ENCODE results near the gene ANKHD1. TPM values are rescaled to one million over a fixed set of nuclear protein-coding genes. Genes with fewer than 3 reads are reported as not detected.
A peak's percentile ranks its signal among the peaks of the same experiment; 100 is the strongest.

The ANKHD1 gene
- total and polyA plus RNA-seq, 9 of the 15 experiments (the other 6 are each of a cell fraction or from before 2014, with no cell fraction given): 38.9 to 138 (median 78.7) TPM

GRCh38 chr5:140400730-140401361, 787 bp upstream of the ANKHD1 start (continued):
- TF ChIP-seq, protein P1, sequence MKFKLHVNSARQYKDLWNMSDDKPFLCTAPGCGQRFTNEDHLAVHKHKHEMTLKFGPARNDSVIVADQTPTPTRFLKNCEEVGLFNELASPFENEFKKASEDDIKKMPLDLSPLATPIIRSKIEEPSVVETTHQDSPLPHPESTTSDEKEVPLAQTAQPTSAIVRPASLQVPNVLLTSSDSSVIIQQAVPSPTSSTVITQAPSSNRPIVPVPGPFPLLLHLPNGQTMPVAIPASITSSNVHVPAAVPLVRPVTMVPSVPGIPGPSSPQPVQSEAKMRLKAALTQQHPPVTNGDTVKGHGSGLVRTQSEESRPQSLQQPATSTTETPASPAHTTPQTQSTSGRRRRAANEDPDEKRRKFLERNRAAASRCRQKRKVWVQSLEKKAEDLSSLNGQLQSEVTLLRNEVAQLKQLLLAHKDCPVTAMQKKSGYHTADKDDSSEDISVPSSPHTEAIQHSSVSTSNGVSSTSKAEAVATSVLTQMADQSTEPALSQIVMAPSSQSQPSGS (CRISPR knock-in tag; IDR thresholded peaks at IDR 0.05): no peak
- TF ChIP-seq POLR2AphosphoS2 (IDR thresholded peaks at IDR 0.05; ENCODE audit: low read length) (no peak), NCOR1 (IDR thresholded peaks at IDR 0.05) (no peak), GTF2B (IDR thresholded peaks at IDR 0.05; ENCODE audit: extremely low read depth, insufficient read length) (no peak), POLR2B (IDR thresholded peaks at IDR 0.05; ENCODE audit: low read depth, partially characterized antibody) (peak; percentile 77), MED1 (CRISPR knock-in tag; IDR thresholded peaks at IDR 0.05; ENCODE audit: borderline replicate concordance) (no peak), L3MBTL2 (IDR thresholded peaks at IDR 0.05) (peak; percentile 68), FOXA1 (IDR thresholded peaks at IDR 0.05; ENCODE audit: borderline replicate concordance) (no peak), HLTF (IDR thresholded peaks at IDR 0.05) (0 out of 2 replicates have a peak, but pooled peaks have one; percentile 54), BRD9 (IDR thresholded peaks at IDR 0.05; ENCODE audit: low read depth, partially characterized antibody) (no peak), CBX8 (IDR thresholded peaks at IDR 0.05; ENCODE audit: borderline replicate concordance, extremely low read depth, low read depth, low read length, poor library complexity, severe bottlenecking) (no peak), SP2 (IDR thresholded peaks at IDR 0.05; ENCODE audit: extremely low read depth, low read depth, low read length, poor library complexity, severe bottlenecking) (peak; percentile 57)
- TF ChIP-seq, protein P2, sequence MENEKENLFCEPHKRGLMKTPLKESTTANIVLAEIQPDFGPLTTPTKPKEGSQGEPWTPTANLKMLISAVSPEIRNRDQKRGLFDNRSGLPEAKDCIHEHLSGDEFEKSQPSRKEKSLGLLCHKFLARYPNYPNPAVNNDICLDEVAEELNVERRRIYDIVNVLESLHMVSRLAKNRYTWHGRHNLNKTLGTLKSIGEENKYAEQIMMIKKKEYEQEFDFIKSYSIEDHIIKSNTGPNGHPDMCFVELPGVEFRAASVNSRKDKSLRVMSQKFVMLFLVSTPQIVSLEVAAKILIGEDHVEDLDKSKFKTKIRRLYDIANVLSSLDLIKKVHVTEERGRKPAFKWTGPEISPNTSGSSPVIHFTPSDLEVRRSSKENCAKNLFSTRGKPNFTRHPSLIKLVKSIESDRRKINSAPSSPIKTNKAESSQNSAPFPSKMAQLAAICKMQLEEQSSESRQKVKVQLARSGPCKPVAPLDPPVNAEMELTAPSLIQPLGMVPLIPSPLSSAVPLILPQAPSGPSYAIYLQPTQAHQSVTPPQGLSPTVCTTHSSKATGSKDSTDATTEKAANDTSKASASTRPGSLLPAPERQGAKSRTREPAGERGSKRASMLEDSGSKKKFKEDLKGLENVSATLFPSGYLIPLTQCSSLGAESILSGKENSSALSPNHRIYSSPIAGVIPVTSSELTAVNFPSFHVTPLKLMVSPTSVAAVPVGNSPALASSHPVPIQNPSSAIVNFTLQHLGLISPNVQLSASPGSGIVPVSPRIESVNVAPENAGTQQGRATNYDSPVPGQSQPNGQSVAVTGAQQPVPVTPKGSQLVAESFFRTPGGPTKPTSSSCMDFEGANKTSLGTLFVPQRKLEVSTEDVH (IDR thresholded peaks at IDR 0.05; ENCODE audit: low read depth, partially characterized antibody): peak; percentile 40
- TF ChIP-seq, protein P3, sequence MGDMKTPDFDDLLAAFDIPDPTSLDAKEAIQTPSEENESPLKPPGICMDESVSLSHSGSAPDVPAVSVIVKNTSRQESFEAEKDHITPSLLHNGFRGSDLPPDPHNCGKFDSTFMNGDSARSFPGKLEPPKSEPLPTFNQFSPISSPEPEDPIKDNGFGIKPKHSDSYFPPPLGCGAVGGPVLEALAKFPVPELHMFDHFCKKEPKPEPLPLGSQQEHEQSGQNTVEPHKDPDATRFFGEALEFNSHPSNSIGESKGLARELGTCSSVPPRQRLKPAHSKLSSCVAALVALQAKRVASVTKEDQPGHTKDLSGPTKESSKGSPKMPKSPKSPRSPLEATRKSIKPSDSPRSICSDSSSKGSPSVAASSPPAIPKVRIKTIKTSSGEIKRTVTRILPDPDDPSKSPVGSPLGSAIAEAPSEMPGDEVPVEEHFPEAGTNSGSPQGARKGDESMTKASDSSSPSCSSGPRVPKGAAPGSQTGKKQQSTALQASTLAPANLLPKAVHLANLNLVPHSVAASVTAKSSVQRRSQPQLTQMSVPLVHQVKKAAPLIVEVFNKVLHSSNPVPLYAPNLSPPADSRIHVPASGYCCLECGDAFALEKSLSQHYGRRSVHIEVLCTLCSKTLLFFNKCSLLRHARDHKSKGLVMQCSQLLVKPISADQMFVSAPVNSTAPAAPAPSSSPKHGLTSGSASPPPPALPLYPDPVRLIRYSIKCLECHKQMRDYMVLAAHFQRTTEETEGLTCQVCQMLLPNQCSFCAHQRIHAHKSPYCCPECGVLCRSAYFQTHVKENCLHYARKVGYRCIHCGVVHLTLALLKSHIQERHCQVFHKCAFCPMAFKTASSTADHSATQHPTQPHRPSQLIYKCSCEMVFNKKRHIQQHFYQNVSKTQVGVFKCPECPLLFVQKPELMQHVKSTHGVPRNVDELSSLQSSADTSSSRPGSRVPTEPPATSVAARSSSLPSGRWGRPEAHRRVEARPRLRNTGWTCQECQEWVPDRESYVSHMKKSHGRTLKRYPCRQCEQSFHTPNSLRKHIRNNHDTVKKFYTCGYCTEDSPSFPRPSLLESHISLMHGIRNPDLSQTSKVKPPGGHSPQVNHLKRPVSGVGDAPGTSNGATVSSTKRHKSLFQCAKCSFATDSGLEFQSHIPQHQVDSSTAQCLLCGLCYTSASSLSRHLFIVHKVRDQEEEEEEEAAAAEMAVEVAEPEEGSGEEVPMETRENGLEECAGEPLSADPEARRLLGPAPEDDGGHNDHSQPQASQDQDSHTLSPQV (IDR thresholded peaks at IDR 0.05): no peak
